ENCODE data around the gene KLRD1.
A peak's percentile ranks its signal among the peaks of the same experiment; 100 is the strongest.
"Not testable (repeated sequence)": the region's sequence is repeated elsewhere in the genome, so short reads cannot be mapped to it uniquely, and the experiment has no call there.

Gene KLRD1, protein sequence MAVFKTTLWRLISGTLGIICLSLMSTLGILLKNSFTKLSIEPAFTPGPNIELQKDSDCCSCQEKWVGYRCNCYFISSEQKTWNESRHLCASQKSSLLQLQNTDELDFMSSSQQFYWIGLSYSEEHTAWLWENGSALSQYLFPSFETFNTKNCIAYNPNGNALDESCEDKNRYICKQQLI

DNA sequence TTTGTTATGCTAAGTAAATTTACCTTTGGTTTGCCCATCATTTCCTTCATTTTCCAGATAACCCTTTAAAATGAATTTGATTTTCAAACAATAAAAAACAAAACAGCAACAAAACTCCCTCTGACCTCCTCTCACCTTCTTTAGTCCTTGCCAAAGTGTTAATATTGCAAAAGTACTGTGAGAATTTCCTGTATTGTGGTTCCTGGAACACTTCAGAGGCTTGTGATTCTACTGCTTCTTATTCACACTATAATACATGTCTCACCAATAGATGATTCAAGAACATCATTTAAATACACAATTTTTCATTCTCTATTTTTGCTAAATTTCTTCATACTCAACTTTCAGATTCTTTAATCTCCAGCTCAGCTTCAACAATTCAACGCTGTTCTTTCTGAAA is at the start of gene KLRD1:
TSS of gene KLRD1 (plus strand) at position 241 of the 400 bp plus-strand sequence. CDS start 208 bp downstream, outside the sequence.
- no peak for DNase-seq (ENCODE audit: extremely low spot score, insufficient read length, low read depth)
- FAIRE-seq = no peak

DNA sequence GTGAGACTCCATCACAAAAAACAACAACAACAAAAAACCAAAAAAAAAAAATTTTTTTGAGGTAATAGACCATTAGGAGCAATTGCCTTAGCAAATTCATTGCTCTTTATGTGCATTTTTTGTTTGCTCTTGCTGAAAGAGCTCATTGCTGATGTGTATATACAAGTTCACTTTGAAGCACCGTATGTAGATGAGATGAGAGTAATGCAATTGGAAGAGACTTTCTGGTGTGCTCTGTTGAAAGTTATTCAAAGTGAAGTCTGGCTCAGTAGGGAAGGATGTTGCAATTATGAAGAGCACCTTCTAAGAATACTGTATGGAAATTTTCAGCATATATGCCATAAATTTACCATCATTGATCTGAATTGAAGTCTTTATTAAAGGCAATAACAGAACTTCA is 46.7 kb upstream of the KLRD1 start:
- FAIRE-seq (no peak), DNase-seq (ENCODE audit: extremely low spot score, insufficient read length, low read depth) (no peak)

DNA sequence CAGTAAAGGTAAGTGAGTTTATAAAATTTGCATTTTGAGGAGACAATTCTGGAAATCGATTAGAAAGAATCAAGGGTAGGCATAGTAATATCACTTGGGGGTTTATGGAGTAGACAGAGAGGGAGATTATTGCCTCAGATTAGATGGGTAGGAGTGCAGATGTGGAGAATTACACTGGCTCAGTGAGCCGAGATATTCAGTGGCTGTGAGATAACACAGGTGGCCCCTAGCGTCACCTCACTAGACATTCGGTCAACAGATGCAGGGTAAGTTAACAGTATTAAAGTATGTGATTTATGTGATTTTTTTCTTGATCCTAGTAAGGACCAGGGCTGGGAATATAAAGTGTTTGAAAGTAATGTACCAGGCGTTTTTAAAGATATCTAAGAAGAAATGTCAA is 39.6 kb upstream of the KLRD1 start:
- FAIRE-seq (no peak), DNase-seq (ENCODE audit: extremely low spot score, insufficient read length, low read depth) (no peak)

DNA sequence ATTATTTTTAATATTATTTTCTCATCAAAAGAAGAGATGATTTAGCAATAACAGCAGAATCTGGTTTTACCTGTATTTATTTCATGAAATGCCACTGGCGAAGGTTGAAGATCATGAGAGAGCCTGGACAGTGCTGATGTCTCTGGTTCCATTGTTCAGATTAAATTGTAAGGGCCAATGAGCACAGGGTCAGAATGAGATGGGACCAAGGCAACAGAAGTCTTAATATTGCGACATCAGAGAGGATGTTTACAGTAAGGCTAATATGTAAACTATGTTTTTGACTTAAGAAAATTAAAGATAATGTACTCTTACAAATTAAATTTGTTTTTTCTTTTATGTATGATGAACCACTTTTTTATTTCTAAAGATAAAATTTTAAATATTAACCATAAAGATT is 35.2 kb upstream of the KLRD1 start:
- FAIRE-seq = no peak
- no peak for DNase-seq (ENCODE audit: extremely low spot score, insufficient read length, low read depth)

DNA sequence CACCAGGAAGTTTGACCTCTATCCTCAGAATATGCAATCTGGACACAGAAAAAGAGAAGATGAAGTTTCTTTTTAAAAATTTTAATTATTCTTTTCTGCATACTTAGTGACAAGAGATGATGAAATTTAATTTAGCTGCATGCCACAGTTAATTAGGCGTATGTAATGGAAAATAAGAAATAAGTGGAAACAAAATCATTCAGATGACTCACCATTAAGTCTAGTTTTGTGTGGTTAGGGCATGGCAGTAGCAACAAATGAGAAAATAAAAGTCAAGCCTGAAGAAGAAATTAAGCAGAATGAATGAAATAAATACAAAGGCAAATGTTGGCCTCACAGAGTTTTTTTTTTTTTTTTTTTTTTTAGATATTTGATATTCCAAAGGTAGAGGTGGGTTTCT is 30.9 kb upstream of the KLRD1 start:
- FAIRE-seq = no peak

DNA sequence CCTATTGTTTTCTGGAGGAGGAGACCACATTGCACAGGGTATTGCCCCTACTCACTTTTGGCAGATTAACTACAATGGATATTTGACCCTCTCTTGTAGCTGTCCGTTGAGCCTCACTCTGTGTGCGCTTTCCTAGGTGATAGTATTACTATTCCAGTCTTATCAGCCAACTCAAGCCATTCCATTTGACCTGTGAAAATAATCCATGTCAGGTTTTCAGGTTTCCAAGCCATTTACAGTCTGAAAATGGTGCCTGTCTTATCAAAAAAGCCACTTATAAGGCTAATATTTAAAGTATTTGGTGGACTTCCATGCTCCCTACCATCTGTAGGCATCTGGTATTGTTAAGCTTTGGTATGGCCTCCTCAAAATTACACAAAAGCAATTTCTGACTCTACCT is 29.6 kb upstream of the KLRD1 start:
- no peak for DNase-seq (ENCODE audit: extremely low spot score, insufficient read length, low read depth)
- no peak for FAIRE-seq

More for the DNA sequence above, 30.9 kb upstream of the KLRD1 start:
- no peak for DNase-seq (ENCODE audit: extremely low spot score, insufficient read length, low read depth)

DNA sequence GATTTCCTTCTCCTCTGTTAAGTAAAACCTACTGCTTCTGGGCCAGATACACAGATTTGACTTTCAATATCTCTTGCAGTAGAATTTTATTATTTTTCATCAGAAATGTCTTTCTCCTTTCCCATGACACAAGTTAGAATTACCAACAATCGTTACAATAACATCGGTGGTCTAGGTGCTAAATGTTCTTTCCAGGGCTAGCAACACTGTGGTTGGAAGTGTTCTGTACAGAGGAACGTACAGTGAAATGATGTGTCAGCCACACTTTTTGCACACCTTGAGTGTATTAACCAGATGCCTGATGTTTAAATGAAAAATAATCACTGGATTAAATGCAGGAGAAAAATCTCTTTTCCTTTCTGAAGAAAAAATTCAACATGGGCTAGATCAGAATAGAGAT is 27.7 kb upstream of the KLRD1 start:
- FAIRE-seq (no peak), DNase-seq (ENCODE audit: extremely low spot score, insufficient read length, low read depth) (no peak)

DNA sequence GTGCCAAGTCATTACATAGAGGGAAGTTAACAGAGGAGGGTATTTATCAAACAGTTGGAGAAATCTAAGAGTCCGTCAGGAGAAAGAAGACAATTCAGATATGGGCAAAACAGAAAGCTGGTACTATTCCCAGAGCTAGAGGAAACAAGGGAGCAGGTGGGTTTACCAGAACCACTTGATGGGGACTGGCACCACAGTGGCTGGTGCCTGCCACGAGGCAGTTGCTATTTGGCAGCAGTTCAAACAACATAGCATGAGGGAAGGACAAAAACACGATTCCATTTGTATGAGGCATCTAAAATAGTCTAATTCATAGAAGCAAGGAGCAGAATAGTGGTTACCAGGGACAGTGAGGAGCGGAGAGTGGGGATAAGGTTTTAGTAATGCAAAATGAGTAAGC is 24.6 kb upstream of the KLRD1 start:
- FAIRE-seq (no peak), DNase-seq (ENCODE audit: extremely low spot score, insufficient read length, low read depth) (no peak)

DNA sequence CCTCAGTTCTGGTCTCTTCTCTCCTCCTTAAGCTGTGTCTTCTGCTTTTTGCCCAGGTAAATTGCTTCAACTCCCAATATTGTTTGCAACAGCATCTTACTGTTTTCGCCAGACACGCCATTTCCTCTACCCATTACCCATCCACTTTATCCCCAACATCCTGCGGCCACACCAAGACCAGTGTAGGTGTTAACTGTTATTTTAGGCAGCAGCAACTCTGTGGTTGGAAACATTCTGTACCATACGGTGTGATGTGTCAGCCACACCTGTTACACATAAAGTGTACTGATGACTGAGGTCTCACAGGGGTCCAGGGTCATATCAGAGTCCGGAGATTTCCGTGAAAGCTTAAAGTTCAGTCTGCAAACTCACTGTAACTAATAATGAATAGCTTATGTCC is 21.8 kb upstream of the KLRD1 start:
- FAIRE-seq (peak; percentile 63), DNase-seq (ENCODE audit: extremely low spot score, insufficient read length, low read depth) (no peak)

DNA sequence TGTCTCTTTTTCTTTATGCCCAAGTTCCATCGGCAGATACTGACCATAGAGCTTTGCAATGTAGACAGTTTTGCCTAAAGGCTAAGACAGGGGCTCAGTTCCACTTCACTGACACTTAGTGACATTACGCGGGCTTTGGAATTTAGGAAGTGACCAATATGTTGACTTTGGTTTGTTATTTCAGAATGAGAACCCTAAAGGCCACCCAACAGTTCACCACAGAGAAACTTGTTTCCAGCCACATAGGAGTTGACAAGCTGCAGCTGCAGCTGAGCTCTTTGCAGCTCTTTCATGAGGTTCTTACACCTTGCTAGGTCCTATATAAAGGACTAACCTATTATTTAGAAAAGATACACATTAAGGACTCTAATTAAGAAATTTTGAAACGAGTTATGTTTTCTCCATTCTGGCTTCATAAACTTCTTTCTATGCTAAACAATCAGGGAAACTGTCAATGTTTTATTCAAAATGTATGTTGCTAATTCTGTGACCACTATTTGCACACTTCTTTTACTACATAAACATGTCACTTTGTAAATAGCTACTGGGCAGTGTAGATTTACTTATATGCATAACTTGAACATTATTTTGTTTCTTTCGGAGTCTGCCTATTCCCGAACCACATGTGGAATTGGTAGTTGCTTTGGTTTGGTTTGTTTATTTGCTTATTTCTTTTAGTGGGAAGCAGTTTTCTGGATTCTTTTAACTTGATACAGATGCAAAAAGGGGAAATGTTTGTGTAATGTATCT is 18.5 kb upstream of the KLRD1 start:
- no peak for DNase-seq (ENCODE audit: extremely low spot score, insufficient read length, low read depth)
- no peak for FAIRE-seq

DNA sequence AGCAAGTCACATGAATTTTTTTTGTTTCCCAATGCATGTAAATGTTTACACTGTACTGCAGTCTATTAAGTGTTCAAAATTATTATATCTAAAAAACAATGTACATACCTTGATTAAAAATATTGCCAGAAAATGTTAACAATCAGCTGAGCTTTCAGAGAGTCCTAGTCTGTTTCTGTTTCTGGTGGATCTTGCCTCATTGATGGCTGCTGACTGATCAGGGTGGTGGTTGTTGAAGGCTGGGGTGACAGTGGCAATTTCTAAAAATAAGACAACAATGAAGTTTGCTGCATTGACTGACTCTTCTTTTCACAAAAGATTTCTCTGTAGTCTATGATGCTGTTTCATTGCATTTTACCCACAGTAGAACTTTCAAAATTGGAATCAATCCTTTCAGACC is 16.6 kb upstream of the KLRD1 start:
- FAIRE-seq (no peak), DNase-seq (ENCODE audit: extremely low spot score, insufficient read length, low read depth) (no peak)

DNA sequence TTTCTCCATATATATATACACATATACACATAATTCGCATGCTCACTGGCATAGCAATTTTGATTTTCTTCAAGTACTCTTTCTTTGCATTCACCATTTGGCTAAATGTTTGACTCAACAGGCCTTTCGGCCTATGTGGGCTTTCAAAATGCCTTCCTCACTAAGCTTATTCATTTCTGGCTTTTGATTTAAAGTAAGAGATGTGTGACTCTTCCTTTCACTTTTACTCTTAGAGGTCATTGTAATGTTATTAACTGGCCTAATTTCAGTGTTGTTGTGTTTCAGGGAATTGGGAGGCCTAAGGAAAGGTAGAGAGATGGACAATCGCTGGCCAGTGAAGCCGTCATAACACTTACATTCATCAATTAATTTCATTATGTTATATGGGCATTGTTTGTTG is 14.5 kb upstream of the KLRD1 start:
- FAIRE-seq (peak; percentile 67), DNase-seq (ENCODE audit: extremely low spot score, insufficient read length, low read depth) (no peak)

DNA sequence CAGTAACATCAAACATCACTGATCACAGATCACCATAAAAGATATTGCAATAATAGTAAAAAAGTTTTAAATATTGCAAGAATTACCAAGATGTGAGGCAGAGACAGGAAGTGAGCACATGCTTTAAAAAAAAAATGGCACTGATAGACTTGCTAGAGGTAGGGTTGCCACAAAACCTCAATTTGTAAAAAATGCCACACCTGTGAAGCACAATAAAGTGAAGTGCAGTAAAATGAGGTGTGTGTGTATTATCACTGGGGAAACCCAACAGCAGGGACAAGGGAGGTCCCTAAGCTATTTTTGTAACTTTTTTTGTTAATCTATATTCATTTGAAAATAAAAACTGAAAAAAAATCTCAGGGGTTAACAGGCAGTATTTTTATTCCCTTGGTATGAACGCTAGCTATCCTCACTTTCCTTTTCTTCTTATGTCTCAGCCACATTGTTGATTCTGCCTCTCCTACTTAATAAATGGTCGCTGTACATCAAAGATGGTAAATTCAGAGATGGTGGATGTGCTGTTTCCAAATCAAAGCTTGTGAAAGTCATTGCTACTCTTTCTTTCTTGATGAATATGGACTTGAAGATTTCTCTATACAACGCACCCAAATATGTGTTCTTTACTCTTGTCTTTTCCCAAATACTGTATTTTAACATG is 14.0 kb upstream of the KLRD1 start:
- peak; percentile 51 for FAIRE-seq
- DNase-seq (ENCODE audit: extremely low spot score, insufficient read length, low read depth) = no peak

DNA sequence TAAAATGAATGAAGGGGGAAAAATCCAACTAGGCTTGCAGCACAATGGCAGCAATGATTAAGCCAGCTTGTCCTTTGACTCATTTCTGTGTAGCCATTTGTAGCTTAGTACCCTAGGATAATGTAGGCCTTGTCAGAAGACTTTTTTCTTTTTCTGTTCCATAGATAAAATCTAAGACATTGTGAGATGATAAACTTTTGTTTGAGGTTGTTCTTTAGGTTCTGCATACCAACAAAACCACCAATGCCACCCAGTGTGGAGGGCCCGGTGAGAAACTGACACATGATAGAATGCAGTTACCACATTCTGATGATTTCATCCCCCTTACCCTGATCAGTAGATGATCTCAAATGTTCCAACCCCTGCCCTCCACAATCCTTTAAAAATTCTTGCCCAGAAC is 6.6 kb upstream of the KLRD1 start:
- no peak for FAIRE-seq
- DNase-seq (ENCODE audit: extremely low spot score, insufficient read length, low read depth) = no peak

DNA sequence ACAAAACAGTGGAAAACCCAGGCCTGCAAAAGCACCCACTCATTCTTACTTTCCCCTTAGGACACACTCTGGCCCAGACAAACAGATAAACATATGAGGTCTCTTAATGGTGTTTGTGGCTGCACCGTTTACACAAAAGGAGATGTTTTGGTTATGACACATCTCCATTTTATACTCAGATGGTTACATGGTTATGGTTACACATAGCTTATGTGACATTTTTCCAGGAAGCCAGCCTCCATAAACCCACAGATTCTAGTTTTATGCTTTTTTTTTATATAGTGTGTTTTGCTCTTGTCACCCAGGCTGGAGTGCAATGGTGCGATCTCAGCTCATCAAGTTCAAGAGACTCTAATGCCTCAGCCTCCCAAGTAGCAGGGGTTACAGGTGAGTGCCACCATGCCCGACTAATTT is 3.5 kb upstream of the KLRD1 start:
- no peak for DNase-seq (ENCODE audit: extremely low spot score, insufficient read length, low read depth)
- no peak for FAIRE-seq

DNA sequence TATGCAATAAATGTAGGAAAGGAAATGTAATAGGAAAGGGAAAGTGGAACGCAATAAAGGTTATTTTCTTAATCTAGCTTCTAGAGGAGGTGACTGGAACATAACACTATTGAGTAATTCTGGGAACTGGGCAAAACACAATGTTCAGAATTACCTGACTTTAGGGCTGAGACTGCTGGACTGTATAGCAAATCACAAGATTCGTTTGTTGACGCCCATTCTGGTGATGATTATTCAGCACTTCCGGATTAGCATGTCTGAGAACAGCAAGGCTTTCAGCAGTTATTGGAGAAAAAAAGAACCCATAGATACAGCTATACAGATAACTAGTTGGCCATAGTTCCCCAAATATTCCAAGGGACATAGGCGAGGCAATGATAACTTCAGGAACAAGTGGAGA is 2.3 kb upstream of the KLRD1 start:
- DNase-seq (ENCODE audit: extremely low spot score, insufficient read length, low read depth) = no peak
- no peak for FAIRE-seq

DNA sequence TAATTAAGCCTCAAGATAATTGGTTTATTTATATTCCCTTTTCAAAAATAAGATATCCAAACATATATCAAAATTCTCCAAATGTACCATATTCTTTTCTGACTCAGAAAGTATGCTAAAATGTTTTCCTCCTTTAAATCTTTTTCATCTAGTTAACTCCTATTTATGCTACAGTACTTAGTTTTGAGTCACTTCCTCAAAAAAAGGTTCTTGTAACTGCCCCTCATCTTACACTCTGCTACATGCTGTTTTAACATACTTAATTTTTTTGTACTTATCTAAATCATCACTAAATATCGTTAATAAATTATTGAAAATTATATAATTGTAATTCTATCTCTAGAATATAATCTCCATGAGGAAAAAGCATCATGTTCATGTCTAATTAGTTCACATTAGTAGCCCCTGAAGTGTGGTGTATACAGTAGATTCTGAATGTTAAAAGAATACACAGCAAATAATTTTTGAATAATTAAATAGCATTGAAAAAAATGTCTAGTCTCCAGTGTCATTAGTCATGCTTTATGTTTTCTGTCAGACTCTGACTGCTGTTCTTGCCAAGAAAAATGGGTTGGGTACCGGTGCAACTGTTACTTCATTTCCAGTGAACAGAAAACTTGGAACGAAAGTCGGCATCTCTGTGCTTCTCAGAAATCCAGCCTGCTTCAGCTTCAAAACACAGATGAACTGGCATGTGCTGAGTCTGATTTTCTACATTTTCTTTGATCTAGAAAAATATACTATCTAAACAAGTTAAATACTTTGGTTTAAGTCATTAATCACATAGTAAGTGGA is 3.5 kb downstream of the KLRD1 start:
- FAIRE-seq (no peak), DNase-seq (ENCODE audit: extremely low spot score, insufficient read length, low read depth) (no peak)

DNA sequence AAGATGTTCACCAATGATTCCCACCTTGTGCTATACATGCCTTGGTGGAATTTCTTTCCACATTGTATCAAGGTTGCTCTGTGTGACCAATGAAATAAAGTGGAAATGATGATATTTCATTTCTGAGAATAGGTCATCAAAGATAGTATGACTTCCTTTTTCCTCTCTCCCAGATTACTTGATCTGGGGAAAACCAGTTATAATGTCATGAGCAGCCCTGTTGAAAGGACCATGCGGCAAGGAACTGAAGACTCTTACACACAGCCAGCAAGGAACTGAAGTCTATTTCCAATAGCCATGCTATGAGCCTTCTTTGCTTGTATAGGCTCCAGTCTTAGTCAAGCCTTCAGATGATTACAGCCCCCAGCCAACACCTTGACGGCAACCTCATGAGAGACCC is 11.7 kb downstream of the KLRD1 start:
- no peak for FAIRE-seq
- no peak for DNase-seq (ENCODE audit: extremely low spot score, insufficient read length, low read depth)

DNA sequence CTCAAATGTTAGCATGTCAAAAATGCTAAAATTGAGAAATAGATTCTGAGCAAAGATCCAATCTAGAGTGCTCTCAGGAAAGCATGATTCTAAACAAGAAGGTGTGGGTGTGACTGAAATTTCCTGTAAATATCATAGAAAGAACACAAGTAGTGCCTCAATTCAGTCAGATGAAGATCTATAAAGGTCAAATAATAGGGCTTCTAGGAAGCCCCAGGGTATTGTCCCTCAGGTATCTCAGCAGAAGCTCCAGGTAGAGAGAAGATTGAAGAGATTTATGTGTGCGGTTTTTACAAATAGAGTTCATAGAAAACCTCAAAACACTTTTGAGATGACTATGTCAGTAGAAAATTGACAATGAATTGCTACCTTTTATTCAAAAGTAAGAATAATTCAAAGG is 13.0 kb downstream of the KLRD1 start:
- DNase-seq (ENCODE audit: extremely low spot score, insufficient read length, low read depth) (no peak), FAIRE-seq (peak; percentile 36)

DNA sequence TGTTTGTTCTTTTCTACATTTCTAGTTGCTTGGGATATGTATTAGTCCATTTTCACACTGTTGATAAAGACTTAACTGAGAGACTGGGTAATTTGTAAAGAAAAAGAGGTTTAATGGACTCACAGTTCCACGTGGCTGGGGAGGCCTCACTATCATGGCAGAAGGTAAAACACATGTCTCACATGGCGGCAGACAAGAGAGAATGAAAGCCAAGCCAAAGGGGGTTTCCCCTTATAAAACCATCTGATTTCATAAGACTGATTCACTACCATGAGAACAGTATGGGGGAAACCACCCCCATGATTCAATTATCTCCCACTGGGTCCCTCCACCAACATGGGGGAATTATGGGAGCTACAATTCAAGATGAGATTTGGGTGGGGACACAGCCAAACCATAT is 21.0 kb downstream of the KLRD1 start:
- not testable (repeated sequence) for DNase-seq (ENCODE audit: extremely low spot score, insufficient read length, low read depth); FAIRE-seq
